GM18909 (cell line): ENCODE measurements around the gene RNF2.
"Not testable (repeated sequence)": the region's sequence is repeated elsewhere in the genome, so short reads cannot be mapped to it uniquely, and the experiment has no call there.

Source experiments
- ATAC-seq: cut with Tn5 transposase; IDR thresholded peaks from one replicate; pipeline ENCODE4 v1.9.1; 2021; ENCODE audit warnings: mild to moderate bottlenecking; ENCODE audit not compliant: unreplicated experiment, poor library complexity

RNF2 gene

GRCh38 chr1:185046668-185047067 lies 1.3 kb downstream of the RNF2 start:
- ATAC-seq, result no peak

- no peak for ATAC-seq
Measured at GRCh38 chr1:185049670-185050069, 4.3 kb downstream of the RNF2 start.

- no peak for ATAC-seq
Measured at GRCh38 chr1:185050823-185051451, 5.6 kb downstream of the RNF2 start.

GRCh38 chr1:185053204-185053603 lies 7.8 kb downstream of the RNF2 start:
- ATAC-seq, result no peak

GRCh38 chr1:185054365-185055060 lies 9.2 kb downstream of the RNF2 start:
- no peak for ATAC-seq

- ATAC-seq, result no peak
Measured at GRCh38 chr1:185058110-185058509, 12.8 kb downstream of the RNF2 start.

GRCh38 chr1:185058876-185059275 lies 13.5 kb downstream of the RNF2 start:
- ATAC-seq, result no peak

- no peak for ATAC-seq
Measured at GRCh38 chr1:185059950-185060571, 14.7 kb downstream of the RNF2 start.

GRCh38 chr1:185062710-185063370 lies 17.5 kb downstream of the RNF2 start:
- no peak for ATAC-seq

GRCh38 chr1:185063719-185064118 lies 18.4 kb downstream of the RNF2 start:
- ATAC-seq, result no peak

- not testable (repeated sequence) for ATAC-seq
Measured at GRCh38 chr1:185065006-185065405, 19.6 kb downstream of the RNF2 start.

- ATAC-seq, result no peak
Measured at GRCh38 chr1:185066181-185066580, 20.8 kb downstream of the RNF2 start.

- ATAC-seq, result no peak
Measured at GRCh38 chr1:185068341-185068740, 23.0 kb downstream of the RNF2 start.

GRCh38 chr1:185069202-185069772 lies 23.9 kb downstream of the RNF2 start:
- ATAC-seq, result no peak

GRCh38 chr1:185070051-185070450 lies 24.7 kb downstream of the RNF2 start:
- ATAC-seq, result no peak

GRCh38 chr1:185073725-185074124 lies 28.4 kb downstream of the RNF2 start:
- no peak for ATAC-seq

GRCh38 chr1:185074307-185074706 lies 28.9 kb downstream of the RNF2 start:
- ATAC-seq, result no peak

- ATAC-seq, result no peak
Measured at GRCh38 chr1:185075476-185075875, 30.1 kb downstream of the RNF2 start.

- ATAC-seq, result no peak
Measured at GRCh38 chr1:185077374-185077773, 32.0 kb downstream of the RNF2 start.

- no peak for ATAC-seq
Measured at GRCh38 chr1:185080422-185080821, 35.1 kb downstream of the RNF2 start.

GRCh38 chr1:185083818-185084217 lies 38.5 kb downstream of the RNF2 start:
- ATAC-seq, result no peak
